Fibroblast of mammary gland (primary cell): Measurements from ENCODE around the gene KRT73.

Experiments
- DNase-seq: peaks from one replicate; pipeline ENCODE4 v3.0.0-alpha.2; 2010; ENCODE audit warnings: low read depth
- H3K4me3 ChIP-seq: 2 replicates; pipeline ENCODE4 v1.5.1; 2011; ENCODE audit warnings: low read depth, mild to moderate bottlenecking, low read length, moderate library complexity; ENCODE audit not compliant: control insufficient read depth
- CTCF ChIP-seq: conservative IDR thresholded peaks from 2 replicates; pipeline ENCODE4 v1.5.1; 2011; ENCODE audit warnings: low read depth, low read length, inconsistent platforms; ENCODE audit not compliant: control insufficient read depth, insufficient read depth

KRT73 gene

GRCh38 chr12:52649066-52649465, 30.7 kb upstream of the KRT73 start:
- DNase-seq, result no peak
- TF ChIP-seq CTCF, result no peak

GRCh38 chr12:52648012-52648550, 29.7 kb upstream of the KRT73 start:
- no peak for TF ChIP-seq CTCF
- no peak overlapping the region for H3K4me3 ChIP-seq
- DNase-seq, result no peak

More at GRCh38 chr12:52649066-52649465, 30.7 kb upstream of the KRT73 start:
- no peak overlapping the region for H3K4me3 ChIP-seq

GRCh38 chr12:52647601-52648000, 29.2 kb upstream of the KRT73 start:
- no peak for TF ChIP-seq CTCF
- H3K4me3 ChIP-seq, result no peak overlapping the region
- DNase-seq, result no peak

GRCh38 chr12:52646613-52647012, 28.3 kb upstream of the KRT73 start:
- TF ChIP-seq CTCF, result no peak
- no peak overlapping the region for H3K4me3 ChIP-seq
- DNase-seq, result no peak

GRCh38 chr12:52645982-52646381, 27.6 kb upstream of the KRT73 start:
- DNase-seq, result no peak
- no peak for TF ChIP-seq CTCF

GRCh38 chr12:52645120-52645761, 26.9 kb upstream of the KRT73 start:
- TF ChIP-seq CTCF, result no peak
- no peak for DNase-seq

More at GRCh38 chr12:52645982-52646381, 27.6 kb upstream of the KRT73 start:
- H3K4me3 ChIP-seq, result no peak overlapping the region

GRCh38 chr12:52644078-52644415, 25.7 kb upstream of the KRT73 start:
- no peak for DNase-seq
- no peak for TF ChIP-seq CTCF
- H3K4me3 ChIP-seq, result no peak overlapping the region

More at GRCh38 chr12:52645120-52645761, 26.9 kb upstream of the KRT73 start:
- H3K4me3 ChIP-seq, result no peak overlapping the region
